Measurements from ENCODE around the gene UTP4.

The UTP4 gene

DNA sequence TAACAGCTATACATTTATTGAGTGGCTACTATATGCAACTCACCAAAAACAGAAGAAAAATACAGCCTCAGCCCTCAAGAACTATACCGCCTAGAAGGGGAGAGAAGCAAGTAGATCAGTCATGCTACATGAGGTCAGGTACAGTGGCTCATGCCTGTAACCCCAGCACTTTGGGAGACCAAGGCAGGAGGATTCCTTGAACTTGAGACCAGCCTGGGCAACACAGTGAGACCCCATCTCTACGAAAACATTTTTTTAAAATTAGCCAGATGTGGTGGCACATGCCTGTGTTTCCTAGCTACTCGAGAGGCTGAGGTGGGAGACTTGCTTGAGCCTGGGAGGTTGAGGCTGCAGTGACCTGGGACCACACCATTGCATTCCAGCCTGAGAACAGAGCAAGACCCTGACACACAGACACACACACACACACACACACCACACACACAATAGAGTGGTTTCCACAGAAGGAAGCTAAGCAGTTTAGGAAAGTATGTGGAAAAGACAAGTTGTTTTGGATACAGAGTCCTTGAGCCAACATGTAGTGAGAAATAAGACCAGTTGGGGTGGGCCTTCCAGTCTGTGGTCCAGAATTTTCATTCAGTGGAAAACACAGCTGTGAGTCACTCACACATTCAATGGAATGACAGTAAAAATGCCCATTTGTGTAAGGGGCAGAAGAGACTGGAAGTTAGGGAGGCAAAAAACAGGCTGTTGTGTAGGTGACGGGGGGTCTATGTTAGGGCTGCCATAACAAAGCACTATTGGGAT, 43.8 kb downstream of the UTP4 start:
- no peak for DNase-seq (ENCODE audit: low read depth)

DNA sequence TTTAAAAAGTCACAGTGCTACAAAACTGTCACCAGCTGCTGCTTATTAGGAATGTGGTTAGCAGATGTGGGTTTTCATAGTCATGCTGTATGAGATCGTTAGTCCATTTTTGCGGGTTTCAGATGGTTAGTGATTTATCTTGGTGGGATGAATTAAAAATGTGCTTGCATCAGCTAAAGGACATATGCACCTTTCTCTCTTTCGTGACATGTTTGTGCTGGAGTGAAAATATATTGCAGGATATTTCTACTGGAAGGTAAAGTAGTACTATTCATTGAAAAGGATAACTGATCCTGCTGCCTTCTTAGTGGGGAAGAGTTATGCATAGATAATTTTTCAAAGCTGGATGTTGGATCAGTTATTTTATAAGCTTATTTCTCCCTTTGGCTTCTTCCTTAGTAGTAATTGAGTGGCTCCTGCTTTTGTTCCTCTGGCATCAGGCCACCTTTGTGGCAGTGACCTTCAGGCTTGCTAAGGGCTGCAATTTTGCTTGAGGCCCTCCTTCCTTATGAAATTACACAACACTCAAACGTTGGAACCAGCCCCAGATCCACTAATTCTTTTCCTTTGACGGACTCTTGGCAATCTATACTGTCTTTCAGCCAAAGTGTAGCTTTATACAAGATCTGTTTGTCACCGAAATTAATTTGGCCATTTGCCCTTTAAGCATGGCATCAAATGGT, 47.0 kb downstream of the UTP4 start:
- no peak for DNase-seq (ENCODE audit: low read depth)

DNA sequence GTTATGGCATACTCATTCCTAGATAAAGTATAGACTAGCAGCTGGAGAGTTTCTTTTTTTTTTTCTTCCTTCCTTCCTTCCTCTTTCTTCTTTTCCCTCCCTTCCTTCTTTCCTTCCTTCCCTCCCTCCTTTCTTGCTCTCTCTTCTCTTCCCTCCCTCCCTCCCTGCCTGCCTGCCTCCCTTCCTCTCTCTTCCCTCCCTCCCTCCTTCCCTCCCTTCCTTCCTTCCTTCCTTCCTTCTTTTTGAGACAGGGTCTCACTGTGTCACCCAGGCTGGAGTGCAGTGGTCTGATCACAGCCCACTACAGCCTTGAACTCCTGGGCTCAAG, 47.5 kb downstream of the UTP4 start:
- no peak for DNase-seq (ENCODE audit: low read depth)

DNA sequence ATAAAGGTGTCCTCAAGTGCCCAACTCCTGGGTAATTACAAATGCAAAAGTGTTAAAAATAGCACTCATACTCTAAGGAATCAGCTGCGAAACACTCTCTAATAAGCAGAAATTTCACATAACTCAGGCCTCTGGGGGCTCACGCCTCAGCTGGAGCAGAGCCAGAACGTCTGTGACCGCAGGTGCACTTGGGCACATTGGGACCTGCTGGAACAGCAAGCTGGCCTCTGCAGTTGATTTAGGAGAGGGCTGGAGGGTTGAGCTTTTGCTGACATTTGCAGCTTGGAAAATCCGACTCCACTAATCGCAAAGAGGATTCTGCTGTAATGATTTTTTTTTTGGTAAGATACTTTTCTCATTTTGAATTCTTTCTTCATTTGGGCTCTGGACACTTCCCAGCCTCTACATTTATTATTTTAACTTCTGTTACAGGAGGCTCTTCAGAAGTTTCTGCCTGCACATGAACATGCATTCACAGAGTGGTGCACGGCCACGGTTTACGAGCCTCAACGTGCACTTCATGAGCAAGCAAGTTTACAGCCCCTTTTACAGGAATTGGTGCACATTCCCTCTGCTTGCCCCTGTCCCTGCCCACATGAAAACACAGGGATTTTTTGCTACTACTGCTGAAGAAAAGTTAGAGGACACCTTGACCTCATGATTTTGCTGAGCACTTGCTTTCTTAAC, 50.4 kb downstream of the UTP4 start:
- DNase-seq (ENCODE audit: low read depth), result no peak

DNA sequence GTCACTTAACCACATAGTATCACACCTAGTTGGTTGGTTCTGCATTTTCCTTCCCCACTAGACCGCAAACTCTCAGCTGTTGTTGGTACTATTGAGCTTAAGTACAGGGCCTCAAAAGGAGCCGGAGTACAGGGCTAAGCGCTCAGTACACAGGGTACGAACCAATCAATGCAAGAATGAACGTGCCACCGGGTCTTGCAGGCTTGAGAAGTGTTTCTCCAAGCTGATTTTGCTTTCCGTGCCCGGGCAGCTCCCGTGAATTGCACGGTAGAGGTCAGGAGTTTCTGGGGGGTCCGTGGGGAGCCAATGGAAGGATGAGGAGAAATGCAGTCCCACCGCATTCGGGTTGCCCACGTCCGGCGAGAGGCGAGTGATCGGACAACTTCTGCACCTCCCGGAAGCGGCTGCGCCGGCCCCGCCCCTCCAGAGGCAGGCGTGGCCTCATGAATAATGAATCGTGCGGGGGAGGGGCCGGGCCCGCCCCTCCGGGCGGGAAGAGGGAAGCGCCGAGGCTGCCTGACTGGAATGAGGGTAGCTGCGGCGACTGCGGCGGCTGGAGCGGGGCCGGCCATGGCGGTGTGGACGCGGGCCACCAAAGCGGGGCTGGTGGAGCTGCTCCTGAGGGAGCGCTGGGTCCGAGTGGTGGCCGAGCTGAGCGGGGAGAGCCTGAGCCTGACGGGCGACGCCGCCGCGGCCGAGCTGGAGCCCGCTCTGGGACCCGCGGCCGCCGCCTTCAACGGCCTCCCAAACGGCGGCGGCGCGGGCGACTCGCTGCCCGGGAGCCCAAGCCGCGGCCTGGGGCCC, 54.4 kb downstream of the UTP4 start, which contains the start of gene SNTB2:
TSS of gene SNTB2 (plus strand) at position 523 of the 804 bp plus-strand sequence. CDS start at position 526, 3 bp downstream.
- DNase-seq (ENCODE audit: low read depth), result peak; percentile 72

DNA sequence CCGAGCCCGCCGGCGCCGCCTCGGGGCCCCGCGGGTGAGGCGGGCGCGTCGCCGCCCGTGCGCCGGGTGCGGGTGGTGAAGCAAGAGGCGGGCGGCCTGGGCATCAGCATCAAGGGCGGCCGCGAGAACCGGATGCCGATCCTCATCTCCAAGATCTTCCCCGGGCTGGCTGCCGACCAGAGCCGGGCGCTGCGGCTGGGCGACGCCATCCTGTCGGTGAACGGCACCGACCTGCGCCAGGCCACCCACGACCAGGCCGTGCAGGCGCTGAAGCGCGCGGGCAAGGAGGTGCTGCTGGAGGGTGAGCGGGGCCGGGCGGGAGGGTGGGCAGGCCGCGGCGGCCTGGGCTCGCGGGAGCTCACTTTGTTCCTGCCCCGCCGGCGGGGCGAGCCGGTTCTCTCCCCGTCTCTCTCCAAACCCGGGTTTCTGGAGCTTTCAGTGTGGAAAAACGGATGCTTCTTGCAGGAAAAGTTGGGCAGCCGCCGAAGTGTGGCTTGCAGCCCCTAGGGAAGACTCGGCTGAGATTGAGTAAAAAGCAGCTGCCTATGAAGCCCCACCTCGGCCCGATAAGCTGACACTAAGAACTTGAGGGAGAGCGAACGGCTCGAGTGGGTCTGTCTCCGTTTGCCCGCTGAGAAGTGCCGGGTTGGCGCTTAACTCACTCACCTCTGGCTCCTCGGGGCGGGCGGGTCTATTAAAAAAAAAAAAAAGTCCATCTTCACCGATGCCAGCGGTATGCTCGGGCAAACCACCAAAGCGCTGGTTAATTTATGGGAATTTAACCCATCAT, 55.2 kb downstream of the UTP4 start:
- peak; percentile 25 for DNase-seq (ENCODE audit: low read depth)

DNA sequence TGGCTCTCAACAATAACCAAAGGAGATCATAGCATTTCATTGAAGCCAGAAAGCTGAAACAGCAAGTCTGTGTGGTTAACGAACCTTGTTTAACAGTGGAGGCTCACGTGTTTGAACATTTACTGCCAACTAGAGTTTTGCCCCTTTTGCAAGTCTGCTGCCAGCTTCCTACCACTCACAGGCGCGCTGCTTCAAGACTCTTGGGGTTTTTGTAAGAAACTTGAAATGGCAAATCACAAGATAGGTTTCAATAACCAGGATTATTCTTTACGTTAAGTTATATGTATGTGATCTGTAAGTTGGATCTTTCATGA, 55.7 kb downstream of the UTP4 start:
- DNase-seq (ENCODE audit: low read depth), result peak; percentile 10

DNA sequence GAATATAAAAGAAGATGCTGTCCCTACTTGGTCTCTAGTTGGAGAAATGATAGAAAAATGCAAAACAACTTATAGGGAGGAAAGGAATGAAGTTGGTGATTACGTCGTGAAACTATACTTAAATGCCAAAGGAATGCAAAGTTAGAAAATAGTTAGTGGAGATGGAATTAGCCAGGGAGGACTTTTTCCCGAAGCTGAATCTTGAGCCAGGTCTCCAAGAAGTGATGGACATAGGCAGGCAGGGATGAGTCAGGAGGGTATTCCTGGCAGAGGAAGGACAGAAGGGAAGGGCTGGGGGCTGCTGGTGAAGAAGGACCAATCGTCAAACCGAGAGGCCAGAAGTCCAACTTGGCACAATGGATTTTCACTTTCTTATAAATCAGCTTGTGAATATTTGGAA, 56.3 kb downstream of the UTP4 start:
- DNase-seq (ENCODE audit: low read depth), result no peak

DNA sequence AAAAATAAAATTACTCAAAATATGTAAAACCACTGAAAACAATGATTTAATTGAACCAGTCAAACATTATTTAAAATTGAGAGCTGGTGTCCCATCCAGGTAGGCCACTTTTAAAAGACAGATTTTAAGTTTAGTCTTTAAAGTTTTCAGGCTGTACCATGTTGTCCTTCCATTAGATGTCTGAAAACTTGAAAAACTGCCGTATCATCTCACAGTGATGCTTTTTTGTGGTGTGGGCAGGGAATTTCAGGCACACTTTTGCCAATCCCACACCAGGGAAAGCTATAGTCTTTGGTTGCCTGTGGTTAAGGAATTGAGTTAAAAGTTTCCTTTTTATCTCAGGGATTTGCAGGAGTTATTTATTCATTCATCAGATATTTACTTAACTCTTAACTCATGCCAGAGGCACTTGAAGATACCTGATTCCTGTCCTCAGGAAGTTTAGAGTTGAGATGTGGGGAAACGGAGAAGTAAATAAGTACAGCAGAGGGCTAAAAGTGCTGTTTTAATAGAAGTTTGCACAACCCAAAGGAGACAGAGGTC, 57.7 kb downstream of the UTP4 start:
- DNase-seq (ENCODE audit: low read depth), result no peak

DNA sequence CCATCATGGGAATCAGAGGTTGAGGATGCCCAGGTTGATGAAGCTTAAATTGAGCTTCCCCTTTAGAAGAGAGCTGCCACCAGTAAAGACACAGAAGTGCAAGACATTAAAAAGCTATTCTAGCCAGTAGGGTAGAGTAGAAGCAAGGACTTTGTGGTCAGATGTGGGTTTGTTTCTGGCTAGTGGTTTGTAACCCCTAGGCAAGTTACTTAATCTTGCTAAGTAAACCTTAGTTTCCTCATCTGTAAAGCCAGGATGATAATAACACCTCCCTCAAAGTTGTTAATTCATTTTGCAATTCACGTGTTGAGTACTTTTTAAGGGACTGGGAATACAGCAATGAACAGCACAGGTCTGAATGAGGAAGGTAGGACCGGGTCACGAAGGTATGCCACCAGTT, 58.1 kb downstream of the UTP4 start:
- no peak for DNase-seq (ENCODE audit: low read depth)

DNA sequence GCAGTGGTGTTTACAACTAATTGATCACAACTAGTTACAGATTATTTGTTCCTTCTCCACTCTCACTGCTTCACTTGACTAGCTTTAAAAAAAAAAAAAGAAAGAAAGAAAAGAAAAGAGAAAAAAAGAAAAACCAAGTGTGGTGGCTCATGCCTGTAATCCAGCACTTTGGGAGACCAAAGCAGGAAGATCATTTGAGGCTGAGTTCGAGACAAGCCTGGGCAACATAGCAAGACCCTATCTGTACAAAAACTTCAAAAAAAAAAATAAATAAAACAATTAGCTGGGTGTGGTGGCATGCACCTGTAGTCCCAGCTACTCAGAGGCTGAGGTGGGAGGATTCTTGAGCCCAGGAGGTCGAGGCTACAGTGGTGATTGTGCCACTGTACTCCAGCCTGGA, 58.7 kb downstream of the UTP4 start:
- no peak for DNase-seq (ENCODE audit: low read depth)

DNA sequence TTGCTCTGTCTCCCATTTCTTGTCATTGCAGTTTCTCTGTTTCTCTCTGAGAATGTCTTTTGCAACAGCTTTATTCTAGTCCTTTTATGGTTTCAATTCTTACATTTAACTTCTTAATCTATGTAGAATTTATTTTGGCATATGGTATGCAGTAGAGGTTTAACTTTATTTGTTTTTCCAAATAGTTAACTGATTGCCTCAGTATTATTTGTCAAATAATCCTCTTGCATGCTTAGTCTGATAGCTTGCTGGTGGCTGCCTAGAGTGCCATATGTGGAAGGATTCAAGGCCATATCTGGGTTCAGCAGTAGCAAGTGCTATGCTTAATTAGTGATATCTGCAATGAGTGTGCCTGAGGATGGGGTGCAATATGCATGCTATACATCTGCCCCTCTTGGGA, 61.4 kb downstream of the UTP4 start:
- no peak for DNase-seq (ENCODE audit: low read depth)

DNA sequence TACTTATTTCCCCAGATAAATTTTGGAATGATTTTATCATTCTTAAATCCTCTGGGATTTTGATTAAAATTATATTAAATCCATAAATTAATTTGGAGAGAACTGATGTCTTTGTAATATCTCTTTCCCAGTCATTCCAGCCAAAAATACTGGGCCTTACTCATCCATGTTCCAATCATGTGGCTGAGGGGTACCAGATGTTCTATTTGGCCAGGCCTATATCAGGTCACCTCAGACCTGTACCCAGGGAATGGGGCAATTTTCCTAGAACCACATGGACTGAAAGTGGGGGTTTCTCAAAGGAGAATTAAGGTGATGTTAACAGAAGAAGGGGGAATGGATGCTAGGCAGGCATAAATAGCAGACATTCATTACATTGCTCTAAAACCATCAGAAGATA, 62.0 kb downstream of the UTP4 start:
- DNase-seq (ENCODE audit: low read depth), result no peak

DNA sequence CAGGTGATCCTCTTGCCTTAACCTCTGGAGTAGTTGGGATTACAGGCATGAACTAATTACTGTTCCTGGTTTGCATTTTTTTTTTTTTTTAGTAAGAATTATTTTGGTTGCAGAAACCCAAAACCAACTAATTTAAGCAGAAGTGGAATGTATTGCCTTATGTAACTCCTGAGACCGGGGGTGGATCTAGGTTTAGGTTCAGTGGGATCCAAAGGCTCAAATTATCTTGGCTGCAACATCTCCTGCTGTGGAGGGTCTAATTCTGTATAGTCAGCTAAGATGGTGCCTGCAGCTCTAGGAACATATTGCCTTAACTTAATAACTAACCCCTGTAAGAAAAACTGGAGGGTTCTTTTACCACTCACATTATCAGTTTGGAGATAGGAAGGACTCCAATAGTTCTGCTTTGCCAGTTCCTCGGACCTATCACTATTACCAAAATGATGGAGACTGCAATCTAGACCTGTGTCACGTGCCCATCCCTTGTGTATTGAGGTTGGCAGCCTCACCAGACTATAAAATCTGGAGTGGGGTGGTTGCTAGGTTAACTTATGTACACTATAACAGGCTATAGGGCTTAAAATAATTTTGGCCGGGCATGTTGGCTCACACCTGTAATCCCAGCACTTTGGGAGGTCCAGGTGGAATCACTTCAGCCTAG, 63.0 kb downstream of the UTP4 start:
- no peak for DNase-seq (ENCODE audit: low read depth)

DNA sequence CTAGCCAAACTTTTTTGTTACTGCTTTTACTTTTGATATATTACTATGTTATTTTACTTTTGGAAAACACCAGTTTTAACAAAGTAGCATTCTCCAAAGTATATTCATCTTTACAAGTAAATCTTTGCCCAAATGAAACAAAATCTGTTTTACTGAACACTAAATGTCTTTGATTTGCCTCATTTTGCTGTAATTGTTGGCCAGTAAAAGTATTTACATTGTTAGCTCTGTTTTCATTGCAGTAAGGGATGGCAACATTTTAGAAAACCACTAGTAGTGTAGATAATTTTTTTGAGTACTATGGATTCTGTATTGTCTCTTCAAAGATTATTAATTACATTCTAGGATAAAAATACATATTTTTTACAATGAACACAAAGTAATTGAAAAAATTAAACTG, 65.1 kb downstream of the UTP4 start:
- DNase-seq (ENCODE audit: low read depth), result no peak

DNA sequence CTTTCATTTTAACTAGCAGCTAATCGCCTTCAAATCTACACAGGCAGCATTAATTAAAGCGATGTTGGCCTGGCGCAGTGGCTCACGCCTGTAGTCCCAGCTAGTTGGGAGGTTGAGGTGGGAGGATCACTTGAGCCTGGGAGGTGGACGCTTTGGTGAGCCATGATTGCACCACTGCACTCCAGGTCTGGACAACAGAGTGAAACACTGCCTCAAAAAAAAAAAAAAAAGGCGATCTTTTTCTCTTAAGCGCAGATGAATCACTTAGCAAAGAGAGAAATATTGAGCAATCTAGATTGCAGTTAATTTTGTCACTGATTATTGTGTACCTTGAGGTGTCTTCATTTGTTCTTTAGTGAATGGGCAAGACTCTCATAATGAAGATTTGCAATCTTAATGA, 66.9 kb downstream of the UTP4 start:
- DNase-seq (ENCODE audit: low read depth), result no peak

DNA sequence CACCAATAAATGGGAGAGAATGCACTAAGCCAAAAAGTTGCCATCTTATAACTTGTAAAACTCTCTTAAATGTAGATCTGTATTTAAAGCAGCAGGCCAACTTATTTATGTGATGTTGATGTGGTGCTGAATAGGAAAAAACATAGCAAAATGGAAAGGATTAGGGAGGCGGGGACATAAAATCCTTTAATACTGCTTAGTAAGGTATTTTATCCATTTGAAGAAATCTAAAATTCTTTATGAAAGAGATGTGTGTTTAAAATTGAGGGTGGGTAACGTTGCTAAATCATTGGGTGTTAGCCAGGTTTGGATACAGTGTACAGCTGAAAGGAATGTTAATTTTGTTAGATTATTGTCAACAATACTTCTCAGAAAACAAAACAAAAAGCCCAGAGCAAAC, 68.8 kb downstream of the UTP4 start:
- DNase-seq (ENCODE audit: low read depth), result no peak

DNA sequence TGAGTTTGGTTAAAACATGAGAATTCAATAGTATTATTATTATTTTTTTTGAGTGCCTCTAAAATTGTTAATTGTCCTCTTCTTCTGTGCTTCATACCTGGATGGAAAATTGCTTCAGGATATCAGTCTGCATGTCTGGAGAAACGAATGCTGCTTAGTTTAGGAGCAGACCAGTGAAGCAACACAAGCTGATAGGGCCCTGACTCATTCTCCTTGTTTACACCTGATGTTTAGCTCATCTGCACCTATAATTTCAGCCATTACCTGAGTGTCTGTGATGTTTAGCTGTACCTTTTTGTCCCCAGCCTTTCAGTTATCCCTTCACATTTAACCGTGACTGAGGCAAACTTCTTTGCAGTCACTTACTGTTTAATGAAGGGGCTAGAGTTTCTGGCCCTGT, 69.3 kb downstream of the UTP4 start:
- DNase-seq (ENCODE audit: low read depth), result no peak

DNA sequence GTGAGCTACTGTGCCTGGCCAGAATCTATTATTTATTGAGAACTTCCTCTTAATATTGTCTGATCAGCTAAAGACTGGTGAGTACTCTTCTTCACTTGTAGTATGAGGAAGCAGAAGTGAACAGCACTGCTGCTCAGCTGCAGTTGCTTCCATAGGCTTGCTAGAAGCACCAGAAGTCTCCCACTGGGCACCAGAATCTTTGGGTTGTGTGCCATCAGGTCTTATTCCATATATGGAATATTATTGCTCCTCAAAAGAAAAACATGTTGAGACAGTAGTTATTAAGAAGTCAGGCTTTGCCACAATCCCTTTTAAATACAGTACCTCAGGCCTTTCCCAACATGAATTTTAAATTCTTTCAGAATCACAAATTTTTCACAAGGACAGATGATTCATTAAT, 71.7 kb downstream of the UTP4 start:
- no peak for DNase-seq (ENCODE audit: low read depth)

DNA sequence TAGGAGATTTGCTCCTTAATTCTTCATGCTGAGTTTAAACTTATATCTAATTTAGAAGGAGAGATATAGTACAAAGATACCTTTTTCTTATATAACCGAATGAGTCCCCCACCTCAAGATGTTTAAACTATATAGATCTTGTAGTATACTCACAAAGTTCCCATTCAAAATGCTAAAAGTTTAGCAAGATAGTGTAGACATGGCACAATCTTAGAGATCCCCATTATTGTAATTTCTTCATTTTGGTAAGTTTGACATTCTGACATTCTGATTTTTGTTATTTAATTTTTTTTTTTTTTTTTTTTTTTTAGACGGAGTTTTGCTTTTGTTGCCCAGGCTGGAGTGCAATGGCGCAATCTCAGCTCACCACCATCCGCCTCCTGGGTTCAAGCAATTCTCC, 77.3 kb downstream of the UTP4 start:
- DNase-seq (ENCODE audit: low read depth), result no peak

DNA sequence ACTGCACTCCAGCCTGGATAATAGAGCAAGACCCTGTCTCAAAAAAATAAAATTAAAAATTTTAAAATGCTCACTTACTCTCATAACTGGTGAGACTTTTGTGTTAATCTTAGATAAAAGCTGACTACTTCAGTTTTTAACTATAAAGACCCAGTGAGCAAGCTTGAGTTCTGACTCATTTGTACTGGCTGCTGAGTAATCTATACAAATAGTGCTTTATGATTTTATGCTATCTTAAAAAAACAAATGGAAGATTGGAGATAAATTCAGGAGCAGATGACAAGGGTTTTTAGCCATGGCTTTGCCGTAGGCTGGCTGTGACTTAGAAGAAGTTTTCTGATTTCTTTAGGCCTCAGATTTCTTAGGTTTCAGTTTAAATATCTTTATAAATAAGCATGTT, 85.0 kb downstream of the UTP4 start:
- no peak for DNase-seq (ENCODE audit: low read depth)

All from T-helper 22 cell (primary cell).